AG09319 (cell line): Measurements from ENCODE around the gene JPT2.
A peak's percentile ranks its signal among the peaks of the same experiment; 100 is the strongest.
"Not testable (repeated sequence)": the region's sequence is repeated elsewhere in the genome, so short reads cannot be mapped to it uniquely, and the experiment has no call there.

Source experiments
- DNase-seq: peaks from one replicate; pipeline ENCODE4 v3.0.0-alpha.2; 2010; ENCODE audit warnings: low read depth; ENCODE audit errors: extremely low read depth
- CTCF ChIP-seq: IDR thresholded peaks from 2 replicates; pipeline ENCODE4 v1.5.1; 2011; ENCODE audit warnings: low read depth, mild to moderate bottlenecking, inconsistent platforms, low read length, moderate library complexity

The JPT2 gene

GRCh38 chr16:1715220-1715619, 37.1 kb downstream of the JPT2 start:
- DNase-seq = no peak
- TF ChIP-seq CTCF = no peak

- DNase-seq = not testable (repeated sequence)
Observed at GRCh38 chr16:1718236-1718635, 40.2 kb downstream of the JPT2 start.

GRCh38 chr16:1719559-1720229, 41.6 kb downstream of the JPT2 start:
- not testable (repeated sequence) for DNase-seq

GRCh38 chr16:1721372-1721771, 43.3 kb downstream of the JPT2 start:
- no peak for DNase-seq
- TF ChIP-seq CTCF = no peak

- TF ChIP-seq CTCF = peak; percentile 80
- no peak for DNase-seq
Observed at GRCh38 chr16:1723450-1724147, 45.5 kb downstream of the JPT2 start.

- no peak for DNase-seq
- no peak for TF ChIP-seq CTCF
Observed at GRCh38 chr16:1724491-1724890, 46.4 kb downstream of the JPT2 start.

GRCh38 chr16:1726661-1727502, 48.8 kb downstream of the JPT2 start:
- no peak for DNase-seq
- TF ChIP-seq CTCF = no peak
